GM12878 (cell line): ENCODE data around the gene HNRNPA1. TPM values are rescaled to one million over a fixed set of nuclear protein-coding genes. Genes with fewer than 3 reads are reported as not detected.

ENCODE experiments used
- CBFB ChIP-seq: IDR thresholded peaks from 2 replicates; pipeline ENCODE4 v1.6.1; 2016; ENCODE audit warnings: antibody characterized with exemption, low read depth
- CBX3 ChIP-seq: fragments of 200-600 bp; sonication (generic); IDR thresholded peaks from 2 replicates; pipeline ENCODE4 v1.6.1; 2016; ENCODE audit warnings: low read depth, borderline replicate concordance
- CHD4 ChIP-seq: fragments of 200-600 bp; sonication (generic); IDR thresholded peaks from 2 replicates; pipeline ENCODE4 v1.6.1; 2016; ENCODE audit warnings: mild to moderate bottlenecking
- CREB1 ChIP-seq: IDR thresholded peaks from 2 replicates; pipeline ENCODE4 v1.6.1; 2012; ENCODE audit warnings: low read depth, mild to moderate bottlenecking, inconsistent platforms
- DPF2 ChIP-seq: fragments of 450-650 bp; IDR thresholded peaks from 2 replicates; pipeline ENCODE4 v1.6.1; 2017; ENCODE audit warnings: mild to moderate bottlenecking
- EGR1 ChIP-seq, 2 experiments: IDR thresholded peaks; 1 replicate in 1 of 2; 2 replicates in 1 of 2; pipeline ENCODE4 v1.6.1; 2011 to 2012; ENCODE audit warnings: low read depth in 2 of 2, low read length in 2 of 2, borderline replicate concordance in 1 of 2, mild to moderate bottlenecking in 1 of 2, moderate library complexity in 1 of 2
- ETV6 ChIP-seq, 2 experiments: fragments of 450-650 bp in 1 of 2; IDR thresholded peaks in 1 of 2; conservative IDR thresholded peaks in 1 of 2; 2 replicates each; pipeline ENCODE4 v1.6.1; 2014; ENCODE audit warnings: antibody characterized with exemption in 1 of 2, borderline replicate concordance in 1 of 2, low read depth in 1 of 2, mild to moderate bottlenecking in 1 of 2, moderate library complexity in 1 of 2
- GABPA ChIP-seq: IDR thresholded peaks from 2 replicates; pipeline ENCODE4 v1.6.1; 2014; ENCODE audit warnings: antibody characterized with exemption, low read depth, mild to moderate bottlenecking, inconsistent platforms
- IKZF2 ChIP-seq, 2 experiments: fragments of 450-650 bp; IDR thresholded peaks; 2 replicates each; pipeline ENCODE4 v1.6.1; 2017; ENCODE audit warnings: mild to moderate bottlenecking in 2 of 2, moderate library complexity in 2 of 2
- JUND ChIP-seq: IDR thresholded peaks from 2 replicates; pipeline ENCODE4 v1.6.1; 2012; ENCODE audit warnings: low read depth, mild to moderate bottlenecking, low read length, improper control_type of control experiment, moderate library complexity
- NFYB ChIP-seq: IDR thresholded peaks from 2 replicates; pipeline ENCODE4 v1.6.1; 2011; ENCODE audit warnings: low read depth, mild to moderate bottlenecking, low read length, improper control_type of control experiment, moderate library complexity; ENCODE audit not compliant: insufficient read depth
- NR2C1 ChIP-seq: fragments of 450-650 bp; IDR thresholded peaks from 2 replicates; pipeline ENCODE4 v1.6.1; 2017; ENCODE audit warnings: antibody characterized with exemption, mild to moderate bottlenecking, moderate library complexity
- PAX5 ChIP-seq: IDR thresholded peaks from 2 replicates; pipeline ENCODE4 v1.6.1; 2011; ENCODE audit warnings: low read depth, low read length, borderline replicate concordance
- POLR2AphosphoS5 ChIP-seq: IDR thresholded peaks from 2 replicates; pipeline ENCODE4 v1.6.1; 2011; ENCODE audit warnings: mild to moderate bottlenecking, low read length, inconsistent platforms
- RBBP5 ChIP-seq: fragments of 200-600 bp; sonication (generic); conservative IDR thresholded peaks from 2 replicates; pipeline ENCODE4 v1.6.1; 2016
- RELA ChIP-seq: fragments of 450-650 bp; IDR thresholded peaks from 2 replicates; pipeline ENCODE4 v1.8.0; 2014; ENCODE audit warnings: borderline replicate concordance; ENCODE audit not compliant: partially characterized antibody
- SMAD5 ChIP-seq: IDR thresholded peaks from 2 replicates; pipeline ENCODE4 v1.6.1; 2016; ENCODE audit warnings: antibody characterized with exemption, low read depth
- SP1 ChIP-seq: IDR thresholded peaks from one replicate; pipeline ENCODE4 v1.6.1; 2011; ENCODE audit warnings: low read depth, low read length
- SRF ChIP-seq, 2 experiments: IDR thresholded peaks; 2 replicates each; pipeline ENCODE4 v1.6.1; 2011; ENCODE audit warnings: low read depth in 2 of 2, low read length in 2 of 2, mild to moderate bottlenecking in 1 of 2, moderate library complexity in 1 of 2
- SUZ12 ChIP-seq: fragments of 200-600 bp; sonication (generic); IDR thresholded peaks from one replicate; pipeline ENCODE4 v1.6.1; 2018; ENCODE audit warnings: antibody characterized with exemption, mild to moderate bottlenecking; ENCODE audit not compliant: unreplicated experiment
- TAF1 ChIP-seq: IDR thresholded peaks from 2 replicates; pipeline ENCODE4 v1.6.1; 2011; ENCODE audit warnings: mild to moderate bottlenecking, low read depth, low read length, borderline replicate concordance
- TBL1XR1 ChIP-seq: IDR thresholded peaks from 2 replicates; pipeline ENCODE4 v1.6.1; 2012; ENCODE audit warnings: low read depth, low read length, improper control_type of control experiment
- TCF7 ChIP-seq: IDR thresholded peaks from 2 replicates; pipeline ENCODE4 v1.6.1; 2014; ENCODE audit warnings: antibody characterized with exemption, borderline replicate concordance
- YBX1 ChIP-seq: fragments of 450-650 bp; IDR thresholded peaks from 2 replicates; pipeline ENCODE4 v1.6.1; 2016; ENCODE audit warnings: antibody characterized with exemption
- YY1 ChIP-seq: IDR thresholded peaks from 2 replicates; pipeline ENCODE4 v1.6.1; 2011; ENCODE audit warnings: low read depth, mild to moderate bottlenecking, low read length
- ZNF274 ChIP-seq: IDR thresholded peaks from one replicate; pipeline ENCODE4 v1.8.0; 2011; ENCODE audit not compliant: insufficient read length, insufficient read depth
- polyA plus RNA-seq, 11 experiments: library from polyadenylated mRNA; depleted of rRNA in 4 of 11; unstranded in 6 of 11; stranded (reverse) in 5 of 11; fragments of >200 nt; fragmentation: Nextera tagmentation in 4 of 11; fragmentation: Illumina TruSeq in 1 of 11; extraction: Ambion mirVana in 4 of 11; extraction: Trizol in 1 of 11; gene quantifications; 1 replicate in 1 of 11; 2 replicates in 10 of 11; pipeline versions ENCODE4 v1.2.1 to v1.2.3, GENCODE V29; 2011 to 2016; ENCODE audit warnings: inconsistent platforms in 2 of 11, missing spikeins in 2 of 11, low read depth in 1 of 11
- total RNA-seq, 4 experiments: library from RNA; depleted of rRNA in 3 of 4; stranded (reverse); fragments of >200 nt in 3 of 4; fragmentation: Illumina TruSeq in 1 of 4; extraction: Trizol in 1 of 4; gene quantifications; 2 replicates each; pipeline versions ENCODE4 v1.2.1 to v1.2.3, GENCODE V29; 2013 to 2021
- TF ChIP-seq, protein P1 (sequence below): IDR thresholded peaks from 2 replicates; pipeline ENCODE4 v1.6.1; 2012; ENCODE audit warnings: low read depth, low read length, improper control_type of control experiment
- TF ChIP-seq, protein P2 (sequence below): IDR thresholded peaks from 2 replicates; pipeline ENCODE4 v1.6.1; 2012; ENCODE audit warnings: low read depth, low read length, improper control_type of control experiment
- TF ChIP-seq, protein P3 (sequence below): fragments of 150-350 bp; IDR thresholded peaks from 2 replicates; pipeline ENCODE4 v1.6.1; 2016; ENCODE audit warnings: low read depth, low read length

Gene HNRNPA1
- total and polyA plus RNA-seq, 10 of the 15 experiments (the other 5 are each of a cell fraction or from before 2014, with no cell fraction given) = 630 to 2,342 (median 1,407) TPM

DNA sequence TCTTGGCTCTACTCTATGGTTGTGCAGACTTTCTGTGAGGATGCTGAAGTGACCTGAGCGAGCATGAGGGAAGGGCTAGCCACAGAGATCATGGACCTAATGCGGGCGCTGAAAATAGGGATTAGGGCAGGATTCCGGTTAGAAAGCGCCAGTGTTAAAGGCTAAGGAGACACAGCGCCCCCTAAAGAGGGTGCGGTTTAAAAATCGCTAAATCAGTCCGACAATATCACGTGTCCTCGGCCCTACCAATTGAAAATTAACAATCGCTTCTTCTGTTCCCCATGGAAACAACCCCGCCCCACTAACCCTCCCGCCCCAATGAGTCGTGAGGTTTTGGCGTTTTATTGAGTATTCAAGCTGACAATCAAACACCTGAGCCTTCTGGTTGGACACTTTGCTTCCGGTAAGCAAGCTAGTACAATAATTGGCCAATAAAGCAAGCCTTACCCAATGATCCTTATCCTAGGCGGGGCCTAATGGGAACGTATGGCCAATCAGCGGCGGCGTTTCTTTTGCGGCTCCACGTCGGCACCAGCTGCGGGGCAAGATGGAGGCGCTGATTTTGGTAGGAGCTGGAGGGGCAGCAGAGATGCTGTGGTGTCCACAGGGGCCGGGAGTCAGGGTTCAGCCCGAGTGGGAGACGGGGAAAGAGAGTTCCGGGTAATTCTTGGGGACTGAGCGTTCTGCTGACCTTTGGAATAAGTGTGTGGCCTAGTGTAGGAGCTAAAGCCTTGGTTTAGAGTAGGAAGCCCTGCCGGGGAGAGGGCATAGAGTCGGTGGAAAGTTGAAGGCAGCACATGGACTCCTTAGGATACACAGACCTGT, 44.3 kb downstream of the HNRNPA1 start, which contains the start of gene COPZ1 (continued):
- TF ChIP-seq SUZ12 (no peak), GABPA (no peak), ZNF274 (no peak), CHD4 (no peak), SMAD5 (peak; percentile 73; the same call in 1 of the 2 replicates), PAX5 (0 out of 2 replicates have a peak, but pooled peaks have one; percentile 25), JUND (no peak), CREB1 (peak; percentile 90), POLR2AphosphoS5 (peak; percentile 92), IKZF2 (IDR thresholded peaks at IDR 0.05) (peak in 1 of 2 experiments; percentile 53; a peak in 2 of 4 replicates), TBL1XR1 (no peak), SRF (IDR thresholded peaks at IDR 0.05; ENCODE audit: low read depth in 2 of 2, low read length in 2 of 2) (no peak), TAF1 (peak; percentile 88), YBX1 (no peak), RELA (no peak), SP1 (peak; percentile 99), NFYB (peak; percentile 96), ETV6 (conservative IDR thresholded peaks at IDR 0.05 in 1 of 2, IDR thresholded peaks at IDR 0.05 in 1 of 2; ENCODE audit: borderline replicate concordance in 1 of 2, low read depth in 1 of 2) (no peak), EGR1 (IDR thresholded peaks at IDR 0.05; ENCODE audit: borderline replicate concordance in 1 of 2, low read depth in 2 of 2, low read length in 2 of 2) (no peak), YY1 (peak; percentile 96), NR2C1 (peak; percentile 14; the same call in 1 of the 2 replicates), DPF2 (0 out of 2 replicates have a peak, but pooled peaks have one; percentile 14), RBBP5 (no peak), CBFB (peak; percentile 83), TCF7 (no peak), CBX3 (no peak)
- TF ChIP-seq, protein P1, sequence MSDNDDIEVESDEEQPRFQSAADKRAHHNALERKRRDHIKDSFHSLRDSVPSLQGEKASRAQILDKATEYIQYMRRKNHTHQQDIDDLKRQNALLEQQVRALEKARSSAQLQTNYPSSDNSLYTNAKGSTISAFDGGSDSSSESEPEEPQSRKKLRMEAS = peak; percentile 29; the same call in 1 of the 2 replicates
- TF ChIP-seq, protein P2, sequence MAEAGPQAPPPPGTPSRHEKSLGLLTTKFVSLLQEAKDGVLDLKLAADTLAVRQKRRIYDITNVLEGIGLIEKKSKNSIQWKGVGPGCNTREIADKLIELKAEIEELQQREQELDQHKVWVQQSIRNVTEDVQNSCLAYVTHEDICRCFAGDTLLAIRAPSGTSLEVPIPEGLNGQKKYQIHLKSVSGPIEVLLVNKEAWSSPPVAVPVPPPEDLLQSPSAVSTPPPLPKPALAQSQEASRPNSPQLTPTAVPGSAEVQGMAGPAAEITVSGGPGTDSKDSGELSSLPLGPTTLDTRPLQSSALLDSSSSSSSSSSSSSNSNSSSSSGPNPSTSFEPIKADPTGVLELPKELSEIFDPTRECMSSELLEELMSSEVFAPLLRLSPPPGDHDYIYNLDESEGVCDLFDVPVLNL = no peak
- TF ChIP-seq, protein P3, sequence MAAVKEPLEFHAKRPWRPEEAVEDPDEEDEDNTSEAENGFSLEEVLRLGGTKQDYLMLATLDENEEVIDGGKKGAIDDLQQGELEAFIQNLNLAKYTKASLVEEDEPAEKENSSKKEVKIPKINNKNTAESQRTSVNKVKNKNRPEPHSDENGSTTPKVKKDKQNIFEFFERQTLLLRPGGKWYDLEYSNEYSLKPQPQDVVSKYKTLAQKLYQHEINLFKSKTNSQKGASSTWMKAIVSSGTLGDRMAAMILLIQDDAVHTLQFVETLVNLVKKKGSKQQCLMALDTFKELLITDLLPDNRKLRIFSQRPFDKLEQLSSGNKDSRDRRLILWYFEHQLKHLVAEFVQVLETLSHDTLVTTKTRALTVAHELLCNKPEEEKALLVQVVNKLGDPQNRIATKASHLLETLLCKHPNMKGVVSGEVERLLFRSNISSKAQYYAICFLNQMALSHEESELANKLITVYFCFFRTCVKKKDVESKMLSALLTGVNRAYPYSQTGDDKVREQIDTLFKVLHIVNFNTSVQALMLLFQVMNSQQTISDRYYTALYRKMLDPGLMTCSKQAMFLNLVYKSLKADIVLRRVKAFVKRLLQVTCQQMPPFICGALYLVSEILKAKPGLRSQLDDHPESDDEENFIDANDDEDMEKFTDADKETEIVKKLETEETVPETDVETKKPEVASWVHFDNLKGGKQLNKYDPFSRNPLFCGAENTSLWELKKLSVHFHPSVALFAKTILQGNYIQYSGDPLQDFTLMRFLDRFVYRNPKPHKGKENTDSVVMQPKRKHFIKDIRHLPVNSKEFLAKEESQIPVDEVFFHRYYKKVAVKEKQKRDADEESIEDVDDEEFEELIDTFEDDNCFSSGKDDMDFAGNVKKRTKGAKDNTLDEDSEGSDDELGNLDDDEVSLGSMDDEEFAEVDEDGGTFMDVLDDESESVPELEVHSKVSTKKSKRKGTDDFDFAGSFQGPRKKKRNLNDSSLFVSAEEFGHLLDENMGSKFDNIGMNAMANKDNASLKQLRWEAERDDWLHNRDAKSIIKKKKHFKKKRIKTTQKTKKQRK = peak; percentile 89
